HT-29 (cell line): Measurements from ENCODE around the gene GAB3. TPM values are rescaled to one million over a fixed set of nuclear protein-coding genes. Genes with fewer than 3 reads are reported as not detected.

Experiments used
- DNase-seq: peaks from one replicate; pipeline ENCODE4 v3.0.0-alpha.2; 2015; ENCODE audit warnings: low spot score
- total RNA-seq: library from RNA; depleted of rRNA; stranded (reverse); fragments of >200 nt; shearing (Covaris generic); gene quantifications from 2 replicates; pipeline ENCODE4 v1.2.3, GENCODE V29; 2014

Gene GAB3
- total RNA-seq, 1 experiment from 2014 or later: 0.08 TPM

- no peak for DNase-seq
These were observed 359 bp upstream of the GAB3 start for GRCh38 chrX:154751203-154751668.

- no peak for DNase-seq
These were observed 1.0 kb downstream of the GAB3 start for GRCh38 chrX:154749856-154750255.

GRCh38 chrX:154748712-154749339 lies 2.1 kb downstream of the GAB3 start:
- DNase-seq: peak; percentile 85

GRCh38 chrX:154742613-154743012 lies 8.3 kb downstream of the GAB3 start:
- DNase-seq: no peak

- no peak for DNase-seq
These were observed 10.9 kb downstream of the GAB3 start for GRCh38 chrX:154739952-154740465.

- DNase-seq: no peak
These were observed 12.7 kb downstream of the GAB3 start for GRCh38 chrX:154738011-154738738.

GRCh38 chrX:154737136-154737535 lies 13.7 kb downstream of the GAB3 start:
- DNase-seq: no peak

- no peak for DNase-seq
These were observed 15.0 kb downstream of the GAB3 start for GRCh38 chrX:154735695-154736393.

GRCh38 chrX:154734061-154734781 lies 16.7 kb downstream of the GAB3 start:
- DNase-seq: no peak

- DNase-seq: no peak
These were observed 17.8 kb downstream of the GAB3 start for GRCh38 chrX:154733066-154733425.

GRCh38 chrX:154732421-154733065 lies 18.3 kb downstream of the GAB3 start:
- DNase-seq: no peak

GRCh38 chrX:154731881-154732280 lies 19.0 kb downstream of the GAB3 start:
- no peak for DNase-seq

GRCh38 chrX:154731184-154731583 lies 19.7 kb downstream of the GAB3 start:
- DNase-seq: no peak

GRCh38 chrX:154730253-154730891 lies 20.5 kb downstream of the GAB3 start:
- no peak for DNase-seq

GRCh38 chrX:154729439-154729838 lies 21.4 kb downstream of the GAB3 start:
- no peak for DNase-seq

- no peak for DNase-seq
These were observed 22.3 kb downstream of the GAB3 start for GRCh38 chrX:154728431-154729190.

- DNase-seq: no peak
These were observed 23.0 kb downstream of the GAB3 start for GRCh38 chrX:154727871-154728270.

GRCh38 chrX:154727418-154727817 lies 23.5 kb downstream of the GAB3 start:
- DNase-seq: no peak

- no peak for DNase-seq
These were observed 25.7 kb downstream of the GAB3 start for GRCh38 chrX:154724993-154725756.
